ENCODE data around the gene TRMT11. TPM values are rescaled to one million over a fixed set of nuclear protein-coding genes. Genes with fewer than 3 reads are reported as not detected.

Gene TRMT11
- total and polyA plus RNA-seq, 9 of the 15 experiments (the other 6 are each of a cell fraction or from before 2014, with no cell fraction given) = 38.8 to 88.0 (median 59.8) TPM

GRCh38 chr6:126056355-126057004 is 70.1 kb downstream of the TRMT11 start (continued):
- TF ChIP-seq HES1 (IDR thresholded peaks at IDR 0.05; ENCODE audit: low read depth) (no peak), HDGF (IDR thresholded peaks at IDR 0.05) (no peak), LEF1 (IDR thresholded peaks at IDR 0.05) (no peak), KDM2B (CRISPR knock-in tag; IDR thresholded peaks at IDR 0.05) (no peak), STAT5A (IDR thresholded peaks at IDR 0.05; ENCODE audit: borderline replicate concordance, low read length) (peak; percentile 60; the same call in 1 of the 2 replicates), ZNF197 (CRISPR knock-in tag; IDR thresholded peaks at IDR 0.05; ENCODE audit: low read depth) (no peak), ETS2 (tag; IDR thresholded peaks at IDR 0.05; ENCODE audit: borderline replicate concordance, poor library complexity, severe bottlenecking) (no peak), SNRNP70 (optimal IDR thresholded peaks at IDR 0.05; ENCODE audit: low read depth, low read length) (no peak), ZNF282 (CRISPR knock-in tag; IDR thresholded peaks at IDR 0.05) (no peak), MTF1 (CRISPR knock-in tag; IDR thresholded peaks at IDR 0.05; ENCODE audit: borderline replicate concordance) (no peak), BHLHE40 (IDR thresholded peaks at IDR 0.05; ENCODE audit: low read length) (no peak), POLR2B (IDR thresholded peaks at IDR 0.05; ENCODE audit: low read depth, partially characterized antibody) (no peak), E2F1 (CRISPR knock-in tag; IDR thresholded peaks at IDR 0.05) (no peak), CHCHD3 (CRISPR knock-in tag; IDR thresholded peaks at IDR 0.05) (no peak), E2F5 (CRISPR knock-in tag; IDR thresholded peaks at IDR 0.05) (no peak), ZNF384 (IDR thresholded peaks at IDR 0.05; ENCODE audit: low read depth, low read length) (no peak), ESRRB (CRISPR knock-in tag; IDR thresholded peaks at IDR 0.05; ENCODE audit: borderline replicate concordance) (no peak), TEAD1 (CRISPR knock-in tag; IDR thresholded peaks at IDR 0.05) (peak in 1 of 2 experiments; percentile 68; a peak in 1 of 4 replicates), ZC3H4 (CRISPR knock-in tag; IDR thresholded peaks at IDR 0.05; ENCODE audit: borderline replicate concordance) (no peak), ZFP91 (CRISPR knock-in tag; IDR thresholded peaks at IDR 0.05) (no peak), NCOA2 (IDR thresholded peaks at IDR 0.05; ENCODE audit: partially characterized antibody in 2 of 2) (no peak), ZNF77 (CRISPR knock-in tag; IDR thresholded peaks at IDR 0.05) (no peak), ZBTB17 (CRISPR knock-in tag; IDR thresholded peaks at IDR 0.05) (no peak), ZNF695 (CRISPR knock-in tag; IDR thresholded peaks at IDR 0.05) (no peak), ZNF445 (CRISPR knock-in tag; IDR thresholded peaks at IDR 0.05; ENCODE audit: low read depth) (no peak), TRIM28 (IDR thresholded peaks at IDR 0.05) (no peak)

All from K562 (cell line).